ENCODE measurements around the gene MED13L. TPM values are rescaled to one million over a fixed set of nuclear protein-coding genes. Genes with fewer than 3 reads are reported as not detected.

Gene MED13L
- total and polyA plus RNA-seq, 2 of the 8 experiments (the other 6 are each of a cell fraction or from before 2014, with no cell fraction given), result 15.9 to 51.7 TPM

DNA sequence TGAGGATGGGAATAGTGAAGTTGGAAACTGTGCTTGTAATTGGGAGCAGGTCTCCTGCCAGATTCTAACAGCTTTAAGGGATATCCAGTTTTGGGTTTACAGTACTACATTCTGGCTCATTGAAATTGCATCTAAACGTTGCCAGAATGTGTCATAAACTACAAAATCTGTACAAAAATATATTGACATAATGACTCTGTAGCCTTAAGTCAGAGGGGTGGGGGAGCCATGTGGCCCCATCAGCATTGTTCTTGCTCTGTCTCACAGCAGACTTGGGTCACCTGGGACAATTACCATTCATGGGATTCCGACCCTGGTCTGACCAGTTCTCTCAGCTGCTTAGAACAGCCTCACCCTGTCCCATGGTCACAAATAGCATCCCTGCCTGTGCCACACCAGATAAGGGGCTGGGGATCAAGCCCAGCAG is 43.3 kb upstream of the MED13L start:
- Histone ChIP-seq H3K9ac (replicated peaks in 1 of 4; ENCODE audit: extremely low read depth in 1 of 4, low read depth in 3 of 4, low read length in 3 of 4) (no peak overlapping the region), H3K79me1 (ENCODE audit: low read depth, low read length) (no peaks in the 10 kb centered on the region), H3K23me2 (ENCODE audit: low read depth, low read length) (no peaks in the 10 kb centered on the region; the same call in 1 of the 2 replicates), H2BK120ac (replicated peaks; ENCODE audit: low read depth, low read length) (no peak overlapping the region), H3K23ac (ENCODE audit: insufficient read length) (no peak overlapping the region), H4K8ac (ENCODE audit: extremely low read depth, insufficient read depth, low read length) (no peak overlapping the region), H3K9me3 (ENCODE audit: insufficient read depth in 2 of 2, low read depth in 1 of 2, low read length in 1 of 2) (no peaks in the 10 kb centered on the region), H3K79me2 (ENCODE audit: control insufficient read depth in 1 of 2, insufficient read depth in 2 of 2, low read length in 2 of 2) (no peaks in the 10 kb centered on the region), H2BK15ac (ENCODE audit: low read length) (no peak overlapping the region), H2AK5ac (ENCODE audit: low read depth, low read length) (no peak overlapping the region), H2AFZ (ENCODE audit: low read length) (no peak overlapping the region), H3K18ac (ENCODE audit: extremely low read depth, low read length) (no peak overlapping the region), H3K36me3 (ENCODE audit: control insufficient read depth in 2 of 4, insufficient read depth in 4 of 4, low read length in 3 of 4) (no peaks in the 10 kb centered on the region), H3K4me2 (ENCODE audit: insufficient read depth in 1 of 2, low read depth in 2 of 2, low read length in 2 of 2) (no peak overlapping the region), H4K20me1 (replicated peaks in 1 of 2; ENCODE audit: control insufficient read depth in 1 of 2, insufficient read depth in 2 of 2, low read length in 2 of 2) (no peaks in the 10 kb centered on the region), H3K27ac (ENCODE audit: low read depth, low read length) (no peak overlapping the region), H3K4me1 (replicated peaks in 1 of 4; ENCODE audit: control insufficient read depth in 3 of 4, insufficient read depth in 4 of 4, low read length in 3 of 4) (peaks cover 0 to 3% (median under 1%) of the 10 kb centered on the region in 4 experiments; a peak in 2 of 7 replicates), H3K27me3 (replicated peaks in 1 of 4; ENCODE audit: control insufficient read depth in 3 of 4, extremely low read depth in 1 of 4, insufficient read depth in 3 of 4, low read length in 3 of 4) (no peaks in the 10 kb centered on the region), H2BK20ac (ENCODE audit: low read length) (no peak overlapping the region), H3K4me3 (ENCODE audit: extremely low read depth in 1 of 4, insufficient read depth in 2 of 4, low read depth in 3 of 4, low read length in 4 of 4) (no peak overlapping the region), H2BK5ac (ENCODE audit: low read depth, low read length) (no peak overlapping the region), H3K56ac (replicated peaks; ENCODE audit: insufficient read length, low read depth, low read length) (no peak overlapping the region), H3K14ac (ENCODE audit: insufficient read length) (no peak overlapping the region), H3K4ac (replicated peaks; ENCODE audit: insufficient read length, low read depth, low read length) (no peak overlapping the region), H4K5ac (ENCODE audit: insufficient read length, low read depth, low read length) (no peak overlapping the region), H2BK12ac (ENCODE audit: low read depth, low read length) (no peak overlapping the region), H4K91ac (replicated peaks; ENCODE audit: insufficient read length, low read length) (no peak overlapping the region)
- ChIA-PET POLR2A (ENCODE audit: partially characterized antibody) (no interaction called here), CTCF (ENCODE audit: partially characterized antibody) (interaction anchor here (0.9 kb wide), 1 partner anchor 10 kb away, joined by 3 read pairs; no protein-coding TSS in a partner anchor)
- DNase-seq (ENCODE audit: low read depth in 1 of 2, low spot score in 2 of 2) (no peak), FAIRE-seq (no peak)
- 83% methylated on average over 2 of the region's 2 CpGs; no CpG with 5 or more reads in 1 of the 2 experiments for WGBS, 2 experiments (ENCODE audit: extremely low coverage in 1 of 2, insufficient coverage in 1 of 2, insufficient read length in 1 of 2, insufficient replicate concordance in 2 of 2, low coverage in 1 of 2, low lambda C conversion rate in 2 of 2, missing lambda C conversion rate in 1 of 2)
- TF ChIP-seq HDAC6 (IDR thresholded peaks at IDR 0.05; ENCODE audit: low read depth, low read length) (no peak), JUND (IDR thresholded peaks at IDR 0.05; ENCODE audit: low read length) (no peak), TAF1 (IDR thresholded peaks at IDR 0.05; ENCODE audit: low read depth, low read length) (no peak), RXRA (IDR thresholded peaks at IDR 0.05; ENCODE audit: insufficient read depth, low read depth, low read length) (no peak), TCF12 (IDR thresholded peaks at IDR 0.05; ENCODE audit: low read depth, low read length) (no peak), SP2 (IDR thresholded peaks at IDR 0.05; ENCODE audit: low read length) (no peak), ZNF274 (IDR thresholded peaks at IDR 0.05; ENCODE audit: borderline replicate concordance, extremely low read depth, low read length) (no peak), RAD21 (IDR thresholded peaks at IDR 0.05 in 1 of 2, conservative IDR thresholded peaks at IDR 0.05 in 1 of 2; ENCODE audit: low read depth in 2 of 2, low read length in 2 of 2) (no peak), EZH2 (IDR thresholded peaks at IDR 0.05; ENCODE audit: low read depth, low read length, severe bottlenecking) (no peak), SP1 (IDR thresholded peaks at IDR 0.05; ENCODE audit: low read depth, low read length) (no peak)
- TF ChIP-seq, protein P1, sequence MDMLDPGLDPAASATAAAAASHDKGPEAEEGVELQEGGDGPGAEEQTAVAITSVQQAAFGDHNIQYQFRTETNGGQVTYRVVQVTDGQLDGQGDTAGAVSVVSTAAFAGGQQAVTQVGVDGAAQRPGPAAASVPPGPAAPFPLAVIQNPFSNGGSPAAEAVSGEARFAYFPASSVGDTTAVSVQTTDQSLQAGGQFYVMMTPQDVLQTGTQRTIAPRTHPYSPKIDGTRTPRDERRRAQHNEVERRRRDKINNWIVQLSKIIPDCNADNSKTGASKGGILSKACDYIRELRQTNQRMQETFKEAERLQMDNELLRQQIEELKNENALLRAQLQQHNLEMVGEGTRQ (IDR thresholded peaks at IDR 0.05; ENCODE audit: low read length), result no peak
- TF ChIP-seq, protein P2, sequence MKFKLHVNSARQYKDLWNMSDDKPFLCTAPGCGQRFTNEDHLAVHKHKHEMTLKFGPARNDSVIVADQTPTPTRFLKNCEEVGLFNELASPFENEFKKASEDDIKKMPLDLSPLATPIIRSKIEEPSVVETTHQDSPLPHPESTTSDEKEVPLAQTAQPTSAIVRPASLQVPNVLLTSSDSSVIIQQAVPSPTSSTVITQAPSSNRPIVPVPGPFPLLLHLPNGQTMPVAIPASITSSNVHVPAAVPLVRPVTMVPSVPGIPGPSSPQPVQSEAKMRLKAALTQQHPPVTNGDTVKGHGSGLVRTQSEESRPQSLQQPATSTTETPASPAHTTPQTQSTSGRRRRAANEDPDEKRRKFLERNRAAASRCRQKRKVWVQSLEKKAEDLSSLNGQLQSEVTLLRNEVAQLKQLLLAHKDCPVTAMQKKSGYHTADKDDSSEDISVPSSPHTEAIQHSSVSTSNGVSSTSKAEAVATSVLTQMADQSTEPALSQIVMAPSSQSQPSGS (IDR thresholded peaks at IDR 0.05; ENCODE audit: low read length), result no peak
